HEK293 (cell line): ENCODE data around the gene ANKRD35.

ENCODE experiments used
- CTCF ChIA-PET: fragments of 350-600 bp; formaldehyde crosslinking; extraction: SDS; loops from one replicate; lab custom pipeline; 2021; ENCODE audit warnings: antibody characterized with exemption; lab: Yijun Ruan, JAX
- POLR2A ChIA-PET: fragments of 300-600 bp; formaldehyde crosslinking; extraction: SDS; loops from one replicate; lab custom pipeline; 2020; ENCODE audit warnings: antibody characterized with exemption, inconsistent platforms; lab: Yijun Ruan, JAX
- H3K27ac ChIP-seq: fragments of 200-500 bp; sonication (Bioruptor generic); 2 replicates; pipeline ENCODE4 v1.5.1; 2014; ENCODE audit warnings: low read depth, low read length, control low read depth, inconsistent platforms; ENCODE audit errors: extremely low read depth
- H3K36me3 ChIP-seq, 2 experiments: fragments of 200-500 bp in 1 of 2; sonication (Bioruptor generic) in 1 of 2; 1 replicate in 1 of 2; 2 replicates in 1 of 2; pipeline ENCODE4 v1.5.1; 2014 to 2017; ENCODE audit warnings: inconsistent platforms in 2 of 2, low read length in 2 of 2; ENCODE audit not compliant: control insufficient read depth in 2 of 2, insufficient read depth in 1 of 2
- H3K4me1 ChIP-seq: fragments of 200-500 bp; sonication (Bioruptor generic); 2 replicates; pipeline ENCODE4 v1.5.1; 2014; ENCODE audit warnings: mild to moderate bottlenecking, low read length, inconsistent platforms; ENCODE audit not compliant: control insufficient read depth, insufficient read depth
- H3K4me3 ChIP-seq: 2 replicates; pipeline ENCODE4 v1.5.1; 2011; ENCODE audit warnings: low read depth, mild to moderate bottlenecking, control low read depth, low read length, moderate library complexity
- H3K9me3 ChIP-seq: fragments of 200-500 bp; sonication (Bioruptor generic); 2 replicates; pipeline ENCODE4 v1.5.1; 2014; ENCODE audit warnings: low read depth, low read length, inconsistent platforms; ENCODE audit not compliant: control insufficient read depth, insufficient read depth
- MYNN ChIP-seq: fragments of 450-650 bp; formaldehyde crosslinking; IDR thresholded peaks from 2 replicates; pipeline ENCODE4 v1.5.1; 2016; ENCODE audit warnings: missing biosample characterization, missing genetic modification characterization, borderline replicate concordance
- REST ChIP-seq: fragments of 450-650 bp; formaldehyde crosslinking; IDR thresholded peaks from 2 replicates; pipeline ENCODE4 v1.5.1; 2016; ENCODE audit warnings: missing biosample characterization, missing genetic modification characterization
- SCRT2 ChIP-seq: fragments of 450-650 bp; formaldehyde crosslinking; IDR thresholded peaks from 2 replicates; pipeline ENCODE4 v1.5.1; 2016; ENCODE audit warnings: missing biosample characterization, missing genetic modification characterization
- ZBTB44 ChIP-seq: fragments of 450-650 bp; IDR thresholded peaks from 2 replicates; pipeline ENCODE4 v1.5.1; 2018; ENCODE audit warnings: missing biosample characterization, mild to moderate bottlenecking, missing genetic modification characterization
- ZBTB48 ChIP-seq: fragments of 450-650 bp; formaldehyde crosslinking; IDR thresholded peaks from 2 replicates; pipeline ENCODE4 v1.5.1; 2016; ENCODE audit warnings: missing biosample characterization, missing genetic modification characterization
- ZFP37 ChIP-seq: fragments of 450-650 bp; formaldehyde crosslinking; IDR thresholded peaks from 2 replicates; pipeline ENCODE4 v1.5.1; 2016; ENCODE audit warnings: missing biosample characterization, missing genetic modification characterization
- ZNF211 ChIP-seq: fragments of 450-650 bp; formaldehyde crosslinking; IDR thresholded peaks from 2 replicates; pipeline ENCODE4 v1.5.1; 2016; ENCODE audit warnings: low read depth, missing biosample characterization, missing genetic modification characterization
- ZNF266 ChIP-seq: fragments of 450-650 bp; formaldehyde crosslinking; IDR thresholded peaks from 2 replicates; pipeline ENCODE4 v1.5.1; 2016; ENCODE audit warnings: missing biosample characterization, missing genetic modification characterization, low read depth
- ZNF292 ChIP-seq: fragments of 450-650 bp; formaldehyde crosslinking; IDR thresholded peaks from 2 replicates; pipeline ENCODE4 v1.5.1; 2016; ENCODE audit warnings: low read depth, missing biosample characterization, missing genetic modification characterization, borderline replicate concordance
- ZNF311 ChIP-seq: fragments of 450-650 bp; formaldehyde crosslinking; IDR thresholded peaks from 2 replicates; pipeline ENCODE4 v1.5.1; 2017; ENCODE audit warnings: missing biosample characterization, missing genetic modification characterization, borderline replicate concordance
- ZNF501 ChIP-seq: fragments of 450-650 bp; formaldehyde crosslinking; IDR thresholded peaks from 2 replicates; pipeline ENCODE4 v1.5.1; 2016; ENCODE audit warnings: missing biosample characterization, missing genetic modification characterization
- ZNF548 ChIP-seq: fragments of 450-650 bp; formaldehyde crosslinking; IDR thresholded peaks from 2 replicates; pipeline ENCODE4 v1.5.1; 2016; ENCODE audit warnings: missing biosample characterization, missing genetic modification characterization
- ZNF561 ChIP-seq: fragments of 450-650 bp; IDR thresholded peaks from 2 replicates; pipeline ENCODE4 v1.5.1; 2018; ENCODE audit warnings: missing biosample characterization, missing genetic modification characterization, borderline replicate concordance
- ZNF580 ChIP-seq: fragments of 450-650 bp; formaldehyde crosslinking; IDR thresholded peaks from 2 replicates; pipeline ENCODE4 v1.5.1; 2016; ENCODE audit warnings: missing biosample characterization, missing genetic modification characterization
- ZNF623 ChIP-seq: fragments of 450-650 bp; formaldehyde crosslinking; IDR thresholded peaks from 2 replicates; pipeline ENCODE4 v1.5.1; 2016; ENCODE audit warnings: missing biosample characterization, missing genetic modification characterization
- ZNF624 ChIP-seq: fragments of 450-650 bp; formaldehyde crosslinking; IDR thresholded peaks from 2 replicates; pipeline ENCODE4 v1.5.1; 2017; ENCODE audit warnings: missing biosample characterization, missing genetic modification characterization
- ZNF645 ChIP-seq: fragments of 450-650 bp; formaldehyde crosslinking; IDR thresholded peaks from 2 replicates; pipeline ENCODE4; 2016; ENCODE audit warnings: missing biosample characterization, missing genetic modification characterization
- ZNF664 ChIP-seq: fragments of 450-650 bp; formaldehyde crosslinking; IDR thresholded peaks from 2 replicates; pipeline ENCODE4 v1.5.1; 2016; ENCODE audit warnings: missing biosample characterization, missing genetic modification characterization
- ZNF837 ChIP-seq: fragments of 450-650 bp; formaldehyde crosslinking; IDR thresholded peaks from 2 replicates; pipeline ENCODE4 v1.5.1; 2016; ENCODE audit warnings: missing biosample characterization, missing genetic modification characterization
- ZSCAN16 ChIP-seq: fragments of 450-650 bp; formaldehyde crosslinking; IDR thresholded peaks from 2 replicates; pipeline ENCODE4 v1.5.1; 2016; ENCODE audit warnings: missing biosample characterization, missing genetic modification characterization
- ZSCAN30 ChIP-seq: fragments of 450-650 bp; IDR thresholded peaks from 2 replicates; pipeline ENCODE4 v1.5.1; 2018; ENCODE audit warnings: missing biosample characterization, mild to moderate bottlenecking, missing genetic modification characterization, moderate library complexity

Gene ANKRD35

GRCh38 chr1:145887631-145888030 lies 2.0 kb upstream of the ANKRD35 start (continued):
- TF ChIP-seq ZNF645 (tag by site-specific recombination) (no peak), ZNF623 (tag by site-specific recombination) (no peak), MYNN (tag by site-specific recombination) (no peak), ZNF580 (tag by site-specific recombination) (no peak), ZBTB48 (tag by site-specific recombination) (no peak), ZSCAN16 (tag by site-specific recombination) (no peak), ZNF266 (tag by site-specific recombination) (no peak), SCRT2 (no peak), ZNF292 (tag by site-specific recombination) (no peak), ZNF837 (tag by site-specific recombination) (no peak), REST (no peak), ZNF624 (tag by site-specific recombination) (no peak)

- H3K9me3 ChIP-seq: no peaks in the 10 kb centered on the region
- no peaks in the 10 kb centered on the region for H3K36me3 ChIP-seq
- ChIA-PET POLR2A (interaction anchor here (1.2 to 1.3 kb wide), 2 partner anchors 27 to 41 kb away, joined by 3 read pairs; partner anchors contain the start of genes PIAS3 and RBM8A), CTCF (interaction anchor here (0.8 to 11.9 kb wide), 2 partner anchors 22 to 41 kb away, joined by 3 to 222 read pairs; partner anchors contain the start of genes ITGA10 and NUDT17)
- H3K4me3 ChIP-seq: no peak overlapping the region
- TF ChIP-seq ZNF548 (tag by site-specific recombination): no peak
- no peak for TF ChIP-seq ZFP37 (tag by site-specific recombination)
- no peak for TF ChIP-seq ZNF561 (tag by site-specific recombination)
- peaks cover 13% of the 10 kb centered on the region for H3K4me1 ChIP-seq
- no peak overlapping the region for H3K27ac ChIP-seq
Observed at GRCh38 chr1:145886816-145887215, 1.1 kb upstream of the ANKRD35 start.

GRCh38 chr1:145886390-145886789 lies 724 bp upstream of the ANKRD35 start:
- CTCF ChIA-PET: interaction anchor here (0.6 to 11.9 kb wide), 4 partner anchors 22 to 121 kb away, joined by 3 to 222 read pairs (median 4); partner anchors contain the start of gene ITGA10
- no peaks in the 10 kb centered on the region for H3K9me3 ChIP-seq
- TF ChIP-seq ZNF501 (tag by site-specific recombination): no peak
- no peak for TF ChIP-seq ZBTB44
- no peak for TF ChIP-seq ZNF211
- no peak for TF ChIP-seq ZNF664
- TF ChIP-seq ZSCAN30 (tag by site-specific recombination): no peak
- no peak for TF ChIP-seq ZNF311 (tag by site-specific recombination)
- H3K36me3 ChIP-seq: no peaks in the 10 kb centered on the region
- peaks cover 10% of the 10 kb centered on the region for H3K4me1 ChIP-seq
- H3K4me3 ChIP-seq: no peak overlapping the region; the same call in 1 of the 2 replicates
- H3K27ac ChIP-seq: no peak overlapping the region
- POLR2A ChIA-PET: interaction anchor here (0.6 kb wide), 1 partner anchor 51 kb away, joined by 3 read pairs; no protein-coding TSS in a partner anchor
